K562 (cell line): ENCODE data around the gene ACAP3. TPM values are rescaled to one million over a fixed set of nuclear protein-coding genes. Genes with fewer than 3 reads are reported as not detected.

Source experiments
- FOSL1 ChIP-seq: fragments of 200-800 bp; sonication (Bioruptor generic); conservative IDR thresholded peaks from 2 replicates; pipeline ENCODE4 v1.6.1; 2016; ENCODE audit warnings: missing genetic modification characterization, missing compliant biosample characterization
- GABPB1 ChIP-seq: sonication (generic); formaldehyde crosslinking; IDR thresholded peaks from 2 replicates; pipeline ENCODE4 v1.8.0; 2022; ENCODE audit warnings: mild to moderate bottlenecking, missing genetic modification reagents
- HCFC1 ChIP-seq: IDR thresholded peaks from 2 replicates; pipeline ENCODE4 v1.6.1; 2012; ENCODE audit warnings: low read depth, low read length, improper control_type of control experiment
- LARP7 ChIP-seq: fragments of 450-650 bp; IDR thresholded peaks from 2 replicates; pipeline ENCODE4 v1.6.1; 2016
- MAZ ChIP-seq, 2 experiments: fragments of 450-650 bp in 1 of 2; sonication (generic) in 1 of 2; formaldehyde crosslinking; IDR thresholded peaks in 1 of 2; conservative IDR thresholded peaks in 1 of 2; 2 replicates each; pipeline versions ENCODE4 v1.4.0 to v1.5.0; 2020; ENCODE audit warnings: mild to moderate bottlenecking in 1 of 2, missing genetic modification reagents in 1 of 2
- SRSF1 ChIP-seq: fragments of 200-400 bp; formaldehyde crosslinking; IDR thresholded peaks from 2 replicates; pipeline ENCODE4 v1.6.1; 2017; ENCODE audit warnings: mild to moderate bottlenecking, low read depth, low read length, moderate library complexity
- TOE1 ChIP-seq, 2 experiments: fragments of 450-650 bp in 1 of 2; sonication (generic) in 1 of 2; formaldehyde crosslinking in 1 of 2; IDR thresholded peaks; 2 replicates each; pipeline versions ENCODE4 v1.7.1 to v1.8.0; 2016 to 2022; ENCODE audit warnings: borderline replicate concordance in 2 of 2, mild to moderate bottlenecking in 2 of 2, antibody characterized with exemption in 1 of 2, inconsistent platforms in 1 of 2, low read depth in 1 of 2, missing genetic modification reagents in 1 of 2, moderate library complexity in 1 of 2
- ZBTB7A ChIP-seq: IDR thresholded peaks from 2 replicates; pipeline ENCODE4 v1.6.1; 2011; ENCODE audit warnings: low read depth, mild to moderate bottlenecking, low read length, moderate library complexity, borderline replicate concordance; ENCODE audit not compliant: control insufficient read depth
- ZNF507 ChIP-seq: conservative IDR thresholded peaks from 2 replicates; pipeline ENCODE4 v1.6.1; 2017; ENCODE audit warnings: missing genetic modification characterization, missing compliant biosample characterization
- ZNF57 ChIP-seq: fragments of 450-650 bp; formaldehyde crosslinking; IDR thresholded peaks from 2 replicates; pipeline ENCODE4 v1.4.0; 2020; ENCODE audit warnings: mild to moderate bottlenecking, moderate library complexity
- ZNF589 ChIP-seq: fragments of 200-800 bp; sonication (Bioruptor generic); IDR thresholded peaks from 2 replicates; pipeline ENCODE4 v1.6.1; 2016; ENCODE audit warnings: low read depth, missing genetic modification characterization, missing compliant biosample characterization
- ZNF668 ChIP-seq: fragments of 250-450 bp; sonication (Bioruptor Pico); IDR thresholded peaks from 2 replicates; pipeline ENCODE4 v1.8.0; 2022; ENCODE audit warnings: mild to moderate bottlenecking, inconsistent platforms
- polyA plus RNA-seq, 8 experiments: library from polyadenylated mRNA; depleted of rRNA in 4 of 8; stranded (reverse) in 5 of 8; unstranded in 3 of 8; fragments of >200 nt; fragmentation: Nextera tagmentation in 2 of 8; fragmentation: Illumina TruSeq in 1 of 8; extraction: Ambion mirVana in 2 of 8; extraction: Trizol in 1 of 8; gene quantifications; 2 replicates each; pipeline versions ENCODE4 v1.2.1 to v1.2.3, GENCODE V29; 2011 to 2014; ENCODE audit warnings: inconsistent platforms in 1 of 8, missing spikeins in 1 of 8
- total RNA-seq, 7 experiments: library from RNA; depleted of rRNA in 6 of 7; stranded (reverse); fragments of >200 nt in 6 of 7; fragmentation: Illumina TruSeq in 2 of 7; extraction: Trizol in 2 of 7; gene quantifications; 2 replicates each; pipeline versions ENCODE4 v1.2.1 to v1.2.3, GENCODE V29; 2011 to 2021; ENCODE audit warnings: low replicate concordance in 1 of 7
- TF ChIP-seq, protein P1 (sequence below): fragments of 250-450 bp; sonication (Bioruptor Pico); IDR thresholded peaks from 2 replicates; pipeline ENCODE4 v1.8.0; 2022; ENCODE audit warnings: inconsistent platforms, mild to moderate bottlenecking, moderate library complexity, borderline replicate concordance
- TF ChIP-seq, protein P2 (sequence below): fragments of 450-650 bp; formaldehyde crosslinking; IDR thresholded peaks from 2 replicates; pipeline ENCODE4 v1.4.0; 2020; ENCODE audit warnings: mild to moderate bottlenecking, moderate library complexity
- TF ChIP-seq, protein P3 (sequence below): fragments of 450-650 bp; formaldehyde crosslinking; IDR thresholded peaks from 2 replicates; pipeline ENCODE4 v1.4.0; 2022; ENCODE audit warnings: mild to moderate bottlenecking, moderate library complexity
- TF ChIP-seq, protein P4 (sequence below), 3 experiments: IDR thresholded peaks in 2 of 3; conservative IDR thresholded peaks in 1 of 3; 2 replicates each; pipeline ENCODE4 v1.5.1; 2011 to 2012; ENCODE audit warnings: low read length in 3 of 3, mild to moderate bottlenecking in 3 of 3, control low read depth in 2 of 3, improper control_type of control experiment in 1 of 3, inconsistent platforms in 1 of 3, low read depth in 1 of 3, mixed read lengths in 1 of 3, moderate library complexity in 1 of 3; ENCODE audit not compliant: insufficient read depth in 2 of 3
- TF ChIP-seq, protein P5 (sequence below): fragments of 450-650 bp; formaldehyde crosslinking; IDR thresholded peaks from 2 replicates; pipeline ENCODE4 v1.4.0; 2022; ENCODE audit warnings: missing genetic modification characterization
- TF ChIP-seq, protein P6 (sequence below): sonication (generic); formaldehyde crosslinking; IDR thresholded peaks from 2 replicates; pipeline ENCODE4 v1.8.0; 2022; ENCODE audit warnings: mild to moderate bottlenecking, missing genetic modification reagents

Gene ACAP3
- total and polyA plus RNA-seq, 9 of the 15 experiments (the other 6 are each of a cell fraction or from before 2014, with no cell fraction given), result 0.01 to 49.0 (median 12.0) TPM

DNA sequence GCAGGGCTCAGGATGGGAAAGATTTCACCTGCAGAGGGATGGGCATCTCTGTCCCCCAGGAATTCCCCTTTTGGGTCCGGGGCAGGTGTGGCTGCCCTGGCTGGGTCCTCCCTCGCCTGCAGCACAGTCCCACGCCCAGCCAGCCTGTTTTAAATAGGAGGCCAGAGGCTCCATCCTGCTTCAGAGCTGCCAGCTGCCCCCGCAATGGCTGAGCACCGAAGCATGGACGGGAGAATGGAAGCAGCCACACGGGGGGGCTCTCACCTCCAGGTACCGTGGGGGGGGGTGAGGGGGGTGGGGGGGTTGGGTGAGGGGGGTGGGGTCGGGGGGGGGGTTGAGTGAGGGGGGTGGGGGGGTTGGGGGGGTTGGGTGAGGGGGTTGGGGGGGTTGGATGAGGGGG lies 23.9 kb downstream of the ACAP3 start (continued):
- TF ChIP-seq MAZ (CRISPR knock-in tag; conservative IDR thresholded peaks at IDR 0.05 in 1 of 2, IDR thresholded peaks at IDR 0.05 in 1 of 2) (no peak), HCFC1 (no peak), ZNF57 (CRISPR knock-in tag) (no peak), SRSF1 (no peak), FOSL1 (no peak), ZNF668 (no peak), ZNF507 (tag) (no peak), ZNF589 (CRISPR knock-in tag) (no peak), LARP7 (no peak), TOE1 (IDR thresholded peaks at IDR 0.05; ENCODE audit: borderline replicate concordance) (no peak), TOE1 (CRISPR knock-in tag; IDR thresholded peaks at IDR 0.05; ENCODE audit: borderline replicate concordance, low read depth) (no peak), ZBTB7A (no peak; the same call in 1 of the 2 replicates), GABPB1 (CRISPR knock-in tag) (no peak)
- TF ChIP-seq, protein P1, sequence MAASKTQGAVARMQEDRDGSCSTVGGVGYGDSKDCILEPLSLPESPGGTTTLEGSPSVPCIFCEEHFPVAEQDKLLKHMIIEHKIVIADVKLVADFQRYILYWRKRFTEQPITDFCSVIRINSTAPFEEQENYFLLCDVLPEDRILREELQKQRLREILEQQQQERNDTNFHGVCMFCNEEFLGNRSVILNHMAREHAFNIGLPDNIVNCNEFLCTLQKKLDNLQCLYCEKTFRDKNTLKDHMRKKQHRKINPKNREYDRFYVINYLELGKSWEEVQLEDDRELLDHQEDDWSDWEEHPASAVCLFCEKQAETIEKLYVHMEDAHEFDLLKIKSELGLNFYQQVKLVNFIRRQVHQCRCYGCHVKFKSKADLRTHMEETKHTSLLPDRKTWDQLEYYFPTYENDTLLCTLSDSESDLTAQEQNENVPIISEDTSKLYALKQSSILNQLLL, result no peak
- TF ChIP-seq, protein P2, sequence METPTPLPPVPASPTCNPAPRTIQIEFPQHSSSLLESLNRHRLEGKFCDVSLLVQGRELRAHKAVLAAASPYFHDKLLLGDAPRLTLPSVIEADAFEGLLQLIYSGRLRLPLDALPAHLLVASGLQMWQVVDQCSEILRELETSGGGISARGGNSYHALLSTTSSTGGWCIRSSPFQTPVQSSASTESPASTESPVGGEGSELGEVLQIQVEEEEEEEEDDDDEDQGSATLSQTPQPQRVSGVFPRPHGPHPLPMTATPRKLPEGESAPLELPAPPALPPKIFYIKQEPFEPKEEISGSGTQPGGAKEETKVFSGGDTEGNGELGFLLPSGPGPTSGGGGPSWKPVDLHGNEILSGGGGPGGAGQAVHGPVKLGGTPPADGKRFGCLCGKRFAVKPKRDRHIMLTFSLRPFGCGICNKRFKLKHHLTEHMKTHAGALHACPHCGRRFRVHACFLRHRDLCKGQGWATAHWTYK (CRISPR knock-in tag), result no peak
- TF ChIP-seq, protein P3, sequence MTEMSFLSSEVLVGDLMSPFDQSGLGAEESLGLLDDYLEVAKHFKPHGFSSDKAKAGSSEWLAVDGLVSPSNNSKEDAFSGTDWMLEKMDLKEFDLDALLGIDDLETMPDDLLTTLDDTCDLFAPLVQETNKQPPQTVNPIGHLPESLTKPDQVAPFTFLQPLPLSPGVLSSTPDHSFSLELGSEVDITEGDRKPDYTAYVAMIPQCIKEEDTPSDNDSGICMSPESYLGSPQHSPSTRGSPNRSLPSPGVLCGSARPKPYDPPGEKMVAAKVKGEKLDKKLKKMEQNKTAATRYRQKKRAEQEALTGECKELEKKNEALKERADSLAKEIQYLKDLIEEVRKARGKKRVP (CRISPR knock-in tag), result no peak
- TF ChIP-seq, protein P4, sequence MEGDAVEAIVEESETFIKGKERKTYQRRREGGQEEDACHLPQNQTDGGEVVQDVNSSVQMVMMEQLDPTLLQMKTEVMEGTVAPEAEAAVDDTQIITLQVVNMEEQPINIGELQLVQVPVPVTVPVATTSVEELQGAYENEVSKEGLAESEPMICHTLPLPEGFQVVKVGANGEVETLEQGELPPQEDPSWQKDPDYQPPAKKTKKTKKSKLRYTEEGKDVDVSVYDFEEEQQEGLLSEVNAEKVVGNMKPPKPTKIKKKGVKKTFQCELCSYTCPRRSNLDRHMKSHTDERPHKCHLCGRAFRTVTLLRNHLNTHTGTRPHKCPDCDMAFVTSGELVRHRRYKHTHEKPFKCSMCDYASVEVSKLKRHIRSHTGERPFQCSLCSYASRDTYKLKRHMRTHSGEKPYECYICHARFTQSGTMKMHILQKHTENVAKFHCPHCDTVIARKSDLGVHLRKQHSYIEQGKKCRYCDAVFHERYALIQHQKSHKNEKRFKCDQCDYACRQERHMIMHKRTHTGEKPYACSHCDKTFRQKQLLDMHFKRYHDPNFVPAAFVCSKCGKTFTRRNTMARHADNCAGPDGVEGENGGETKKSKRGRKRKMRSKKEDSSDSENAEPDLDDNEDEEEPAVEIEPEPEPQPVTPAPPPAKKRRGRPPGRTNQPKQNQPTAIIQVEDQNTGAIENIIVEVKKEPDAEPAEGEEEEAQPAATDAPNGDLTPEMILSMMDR (IDR thresholded peaks at IDR 0.05 in 2 of 3, conservative IDR thresholded peaks at IDR 0.05 in 1 of 3; ENCODE audit: insufficient read depth in 2 of 3, low read depth in 1 of 3, low read length in 3 of 3), result peak; percentile 14 to 41 (median 19); a peak in 2 of 6 replicates
- TF ChIP-seq, protein P5, sequence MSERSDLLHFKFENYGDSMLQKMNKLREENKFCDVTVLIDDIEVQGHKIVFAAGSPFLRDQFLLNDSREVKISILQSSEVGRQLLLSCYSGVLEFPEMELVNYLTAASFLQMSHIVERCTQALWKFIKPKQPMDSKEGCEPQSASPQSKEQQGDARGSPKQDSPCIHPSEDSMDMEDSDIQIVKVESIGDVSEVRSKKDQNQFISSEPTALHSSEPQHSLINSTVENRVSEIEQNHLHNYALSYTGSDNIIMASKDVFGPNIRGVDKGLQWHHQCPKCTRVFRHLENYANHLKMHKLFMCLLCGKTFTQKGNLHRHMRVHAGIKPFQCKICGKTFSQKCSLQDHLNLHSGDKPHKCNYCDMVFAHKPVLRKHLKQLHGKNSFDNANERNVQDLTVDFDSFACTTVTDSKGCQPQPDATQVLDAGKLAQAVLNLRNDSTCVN, result no peak
- TF ChIP-seq, protein P6, sequence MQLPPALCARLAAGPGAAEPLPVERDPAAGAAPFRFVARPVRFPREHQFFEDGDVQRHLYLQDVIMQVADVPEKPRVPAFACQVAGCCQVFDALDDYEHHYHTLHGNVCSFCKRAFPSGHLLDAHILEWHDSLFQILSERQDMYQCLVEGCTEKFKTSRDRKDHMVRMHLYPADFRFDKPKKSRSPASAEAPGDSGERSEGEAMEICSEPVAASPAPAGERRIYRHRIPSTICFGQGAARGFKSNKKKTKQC (CRISPR knock-in tag), result 0 out of 2 replicates have a peak, but pooled peaks have one; percentile 4
